ENCODE results near the gene DDI2. TPM values are rescaled to one million over a fixed set of nuclear protein-coding genes. Genes with fewer than 3 reads are reported as not detected.

Gene DDI2
- total and polyA plus RNA-seq, 10 of the 15 experiments (the other 5 are each of a cell fraction or from before 2014, with no cell fraction given), result 3.3 to 33.1 (median 11.6) TPM

GRCh38 chr1:15684468-15685291 is 67.4 kb downstream of the DDI2 start:
- Histone ChIP-seq H4K20me1 (ENCODE audit: control insufficient read depth, insufficient read depth) (no peaks in the 10 kb centered on the region), H3K9ac (ENCODE audit: control insufficient read depth, insufficient read depth, low read length) (peak overlapping the region; percentile 91), H3K27me3 (replicated peaks in 1 of 2; ENCODE audit: control insufficient read depth in 2 of 2, insufficient read depth in 2 of 2, low read length in 1 of 2) (no peaks in the 10 kb centered on the region), H3K4me1 (ENCODE audit: control insufficient read depth, insufficient read depth, low read length) (no peaks in the 10 kb centered on the region; the same call in 1 of the 2 replicates), H3K9me3 (replicated peaks; ENCODE audit: control insufficient read depth, insufficient read depth, low read length) (no peaks in the 10 kb centered on the region), H3K4me2 (ENCODE audit: control insufficient read depth, insufficient read depth) (peak overlapping the region; percentile 90), H3K4me3 (peak overlapping the region; percentile 100), H3K36me3 (ENCODE audit: control insufficient read depth in 2 of 2, insufficient read depth in 2 of 2, low read length in 1 of 2) (no peaks in the 10 kb centered on the region), H2AFZ (ENCODE audit: control insufficient read depth, low read depth, low read length) (peak overlapping the region; percentile 47), H3K27ac (ENCODE audit: control insufficient read depth, insufficient read depth) (peak overlapping the region; percentile 85), H3K79me2 (ENCODE audit: control insufficient read depth, insufficient read depth, low read length) (peaks cover 46% of the 10 kb centered on the region)
- ChIA-PET SMC1A (ENCODE audit: uncharacterized antibody, unreplicated experiment) (interaction anchor here (1.5 to 1.9 kb wide), 3 partner anchors 9 to 31 kb away, joined by 3 to 17 read pairs (median 9); no protein-coding TSS in a partner anchor), RAD21 (ENCODE audit: unreplicated experiment) (interaction anchor here (1.1 to 3.0 kb wide), 4 partner anchors 13 to 161 kb away, joined by 3 to 16 read pairs (median 4); partner anchors contain the start of gene CASP9), POLR2A (interaction anchor here (1.2 to 2.8 kb wide), 3 partner anchors 12 to 67 kb away, joined by 3 to 22 read pairs (median 7); partner anchors contain the start of gene DDI2), CTCF (interaction anchor here (1.5 to 2.7 kb wide), 2 partner anchors 12 to 21 kb away, joined by 4 to 23 read pairs; no protein-coding TSS in a partner anchor)
- no peak for FAIRE-seq
- intact Hi-C loops (cut with micrococcal nuclease; ENCODE audit: unreplicated experiment), result no loop called here
- ATAC-seq, result peak; percentile 66
- WGBS (ENCODE audit: insufficient coverage, insufficient replicate concordance, low lambda C conversion rate, missing lambda C conversion rate), result under 1% methylated on average over 45 of the region's 72 CpGs
- no TSS peak for BruUV-seq (replicated peaks)
- in situ Hi-C loops (cut with MboI), result no loop called here
- DNase-seq (ENCODE audit: low read depth, low spot score), result no peak
- TF ChIP-seq NR2F1 (conservative IDR thresholded peaks at IDR 0.05), result peak; percentile 76
- TF ChIP-seq CBFB (IDR thresholded peaks at IDR 0.05; ENCODE audit: low read depth), result no peak
- no peak for TF ChIP-seq SMAD5 (IDR thresholded peaks at IDR 0.05; ENCODE audit: low read depth)
- TF ChIP-seq KAT2A (conservative IDR thresholded peaks at IDR 0.05; ENCODE audit: control insufficient read depth, low read depth, low read length), result no peak
- no peak for TF ChIP-seq IRF3 (IDR thresholded peaks at IDR 0.05)
- no peak for TF ChIP-seq SMAD1 (IDR thresholded peaks at IDR 0.05; ENCODE audit: low read depth, partially characterized antibody)
- no peak for TF ChIP-seq ZBED1 (IDR thresholded peaks at IDR 0.05; ENCODE audit: borderline replicate concordance)
- TF ChIP-seq GATAD2B (conservative IDR thresholded peaks at IDR 0.05; ENCODE audit: low read depth), result peak; percentile 78
- TF ChIP-seq DPF2 (IDR thresholded peaks at IDR 0.05), result 0 out of 2 replicates have a peak, but pooled peaks have one; percentile 30
- no peak for TF ChIP-seq YY1 (IDR thresholded peaks at IDR 0.05; ENCODE audit: low read depth, low read length)
- TF ChIP-seq IKZF1 (conservative IDR thresholded peaks at IDR 0.05), result peak; percentile 57
- TF ChIP-seq IKZF2 (IDR thresholded peaks at IDR 0.05), result 0 out of 4 replicates have a peak, but pooled peaks have one; percentile 21 to 28
- TF ChIP-seq FOXK2 (IDR thresholded peaks at IDR 0.05), result no peak
- no peak for TF ChIP-seq FOXM1 (IDR thresholded peaks at IDR 0.05; ENCODE audit: low read depth, low read length)
- TF ChIP-seq SIX5 (IDR thresholded peaks at IDR 0.05; ENCODE audit: low read depth, low read length, severe bottlenecking), result no peak
- TF ChIP-seq ASH2L (IDR thresholded peaks at IDR 0.05; ENCODE audit: borderline replicate concordance, low read depth), result no peak; the same call in 1 of the 2 replicates
- peak; percentile 14 for TF ChIP-seq MEF2B (IDR thresholded peaks at IDR 0.05; ENCODE audit: partially characterized antibody, poor library complexity, severe bottlenecking)
- TF ChIP-seq POLR2A (IDR thresholded peaks at IDR 0.05; ENCODE audit: low read depth, low read length), result peak; percentile 50; the same call in 1 of the 2 replicates
- TF ChIP-seq LARP7 (IDR thresholded peaks at IDR 0.05), result peak; percentile 67; the same call in 1 of the 2 replicates
- no peak for TF ChIP-seq IRF5 (IDR thresholded peaks at IDR 0.05; ENCODE audit: borderline replicate concordance)
- peak; percentile 89 to 95 for TF ChIP-seq BHLHE40 (IDR thresholded peaks at IDR 0.05; ENCODE audit: borderline replicate concordance in 1 of 2, low read depth in 2 of 2, low read length in 1 of 2)
- no peak for TF ChIP-seq ZNF384 (IDR thresholded peaks at IDR 0.05; ENCODE audit: borderline replicate concordance, low read depth, low read length)
- TF ChIP-seq HDGF (IDR thresholded peaks at IDR 0.05), result no peak
- TF ChIP-seq JUNB (IDR thresholded peaks at IDR 0.05), result no peak

All from GM12878 (cell line).